ENCODE measurements around the gene RBM12.

Gene RBM12

GRCh38 chr20:35653430-35653734 lies 11.3 kb downstream of the RBM12 start:
- DNase-seq: no peak

DNA sequence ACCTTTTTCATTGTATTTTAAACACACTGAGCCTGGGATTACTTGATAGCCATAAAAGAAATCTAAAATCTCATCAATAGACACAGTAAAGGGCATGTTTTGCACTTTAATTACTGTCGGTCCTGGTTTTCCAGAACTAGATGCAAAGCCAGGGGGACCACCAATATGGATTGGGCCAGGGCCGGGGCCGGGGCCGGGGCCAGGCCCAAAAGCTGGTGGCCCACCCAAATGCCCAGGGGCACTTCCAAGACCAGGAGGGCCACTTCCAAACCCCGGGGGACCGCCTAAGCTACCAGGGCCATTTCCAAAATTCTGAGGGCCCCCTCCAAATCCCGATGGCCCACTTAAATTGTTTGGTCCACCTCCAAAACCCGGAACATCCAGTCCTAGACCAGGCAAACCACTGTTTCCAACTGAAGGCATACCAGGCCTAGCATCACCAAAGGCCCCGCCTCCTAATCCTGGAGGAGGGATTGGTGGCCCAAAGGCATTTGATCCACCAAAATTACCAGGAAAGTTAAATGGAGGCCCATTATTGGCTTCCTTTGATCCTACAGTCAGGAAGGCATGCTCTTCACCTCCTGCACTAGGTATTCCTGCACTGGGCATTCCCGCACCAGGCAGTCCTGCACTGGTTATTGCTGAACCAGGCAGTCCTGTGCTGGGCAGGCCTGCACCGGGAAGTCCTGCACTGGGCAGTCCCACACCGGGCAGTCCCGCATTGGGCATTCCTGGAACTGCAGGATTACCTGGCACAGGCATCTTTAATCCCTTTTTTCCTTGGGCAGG lies 11.9 kb downstream of the RBM12 start:
- no peak for DNase-seq

DNA sequence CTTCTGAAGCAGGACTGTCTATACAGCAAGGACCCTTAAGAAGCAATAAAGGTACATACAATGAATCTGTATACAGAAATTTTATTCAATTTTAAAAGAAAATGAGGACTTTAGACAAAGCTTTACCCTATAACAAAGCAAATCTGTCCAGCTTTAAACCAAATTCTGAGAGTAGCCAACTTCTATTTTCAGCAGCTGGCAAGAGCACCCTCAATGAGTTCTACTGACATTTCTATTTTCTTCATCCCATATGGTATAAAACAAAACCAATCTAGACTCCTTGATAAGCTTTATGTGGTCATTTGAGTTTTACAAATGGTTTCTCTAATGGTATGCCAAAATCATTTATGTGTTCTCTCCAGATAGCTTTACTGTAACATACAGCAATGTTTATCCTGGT lies 12.7 kb downstream of the RBM12 start:
- DNase-seq: no peak

DNA sequence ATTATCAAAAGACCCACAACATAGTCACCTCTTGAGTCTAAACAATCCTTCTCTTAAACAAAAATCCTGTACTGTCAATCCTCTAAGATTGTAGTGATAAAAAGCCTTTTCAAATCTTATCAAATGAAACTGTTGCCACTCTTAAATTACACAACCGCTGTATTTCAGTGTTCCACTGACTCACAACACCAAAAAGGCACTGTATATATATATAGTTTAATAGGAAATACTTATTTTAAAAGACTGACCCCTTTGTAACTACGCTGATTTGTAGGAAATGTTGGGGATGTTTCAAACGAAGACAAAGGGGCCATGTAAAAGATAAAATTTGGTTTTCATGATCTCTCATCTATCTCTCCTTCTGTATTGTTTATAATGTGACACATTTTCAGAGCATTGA lies 14.1 kb downstream of the RBM12 start:
- no peak for DNase-seq

DNA sequence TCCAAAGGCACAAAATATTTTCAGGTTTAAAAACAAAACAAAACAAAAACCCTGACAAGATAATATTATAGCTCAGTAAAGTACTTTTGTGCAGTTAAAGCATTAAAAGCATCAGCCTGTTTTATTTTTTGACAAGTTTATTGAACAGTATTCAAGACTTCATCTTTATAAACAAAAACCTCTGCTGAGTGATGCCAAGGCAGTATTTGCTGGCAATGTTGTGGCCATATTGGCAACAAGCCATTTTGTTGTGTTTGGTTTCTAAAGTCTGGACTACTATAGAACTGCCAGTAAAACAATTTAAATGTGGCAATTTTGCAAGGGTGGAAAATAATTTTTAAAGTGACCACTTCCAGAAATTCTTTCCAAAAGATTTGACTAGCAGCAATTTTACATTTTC lies 15.9 kb downstream of the RBM12 start:
- DNase-seq: peak; percentile 16

DNA sequence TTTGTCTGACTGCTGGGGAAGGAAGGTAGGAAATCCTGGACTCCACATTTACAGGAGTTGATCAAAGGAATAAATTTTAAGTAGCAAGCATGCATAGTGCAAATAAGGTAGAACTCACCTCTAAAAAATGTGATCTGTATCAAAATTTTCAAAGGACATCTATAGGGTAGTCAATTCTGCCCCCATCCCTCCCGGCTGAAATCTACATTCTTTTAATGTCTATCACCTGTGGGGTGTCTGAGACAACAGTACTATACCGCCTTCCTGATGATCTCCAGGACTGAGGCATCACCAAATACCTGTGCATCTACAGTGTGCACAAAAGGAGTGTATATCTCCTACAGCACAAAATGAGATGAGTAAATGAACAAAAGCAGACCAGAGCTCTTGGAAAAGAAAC lies 19.9 kb downstream of the RBM12 start:
- DNase-seq: no peak

- DNase-seq: no peak
These were observed 21.7 kb downstream of the RBM12 start for GRCh38 chr20:35643045-35643444.

GRCh38 chr20:35641743-35642142 lies 23.0 kb downstream of the RBM12 start:
- DNase-seq: no peak

DNA sequence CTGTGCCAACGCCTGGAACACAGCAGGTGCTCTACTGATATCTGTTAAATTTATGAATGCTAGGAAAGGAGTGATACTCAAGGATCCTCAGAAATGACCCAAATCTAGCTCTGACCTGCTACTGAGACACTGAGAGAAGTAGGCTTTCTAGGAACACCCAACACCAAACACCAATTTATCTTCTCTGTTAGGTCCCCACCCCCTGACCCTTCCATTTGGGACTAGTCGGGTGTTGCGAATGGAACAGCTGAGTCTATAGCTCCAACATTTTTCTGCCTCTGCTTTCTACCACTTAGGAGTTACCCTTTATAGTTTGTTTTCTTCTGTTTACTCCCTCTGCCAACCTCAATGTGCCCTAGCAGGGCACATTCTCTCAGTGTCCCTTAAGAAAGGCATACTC lies 24.0 kb downstream of the RBM12 start:
- DNase-seq: no peak

DNA sequence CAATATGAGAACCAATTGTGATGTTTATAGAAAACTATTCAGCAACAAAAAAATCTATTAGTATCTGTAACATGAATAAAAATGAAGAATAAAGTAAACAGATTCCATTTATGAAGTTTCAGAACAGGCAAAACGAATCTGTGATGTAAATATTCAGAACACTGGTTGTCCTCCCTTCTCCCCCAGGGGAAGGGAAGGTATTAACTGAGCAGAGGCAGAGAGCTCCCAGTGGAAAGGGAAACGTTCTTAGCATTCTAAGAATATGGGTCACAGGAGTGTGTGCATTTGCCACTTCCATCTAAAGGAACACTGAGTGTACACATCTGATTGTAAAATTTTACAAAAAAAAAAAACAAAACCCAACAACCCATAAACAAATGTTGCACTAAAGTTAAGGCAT lies 25.9 kb downstream of the RBM12 start:
- DNase-seq: no peak

GRCh38 chr20:35637276-35637675 lies 27.4 kb downstream of the RBM12 start:
- DNase-seq: no peak

DNA sequence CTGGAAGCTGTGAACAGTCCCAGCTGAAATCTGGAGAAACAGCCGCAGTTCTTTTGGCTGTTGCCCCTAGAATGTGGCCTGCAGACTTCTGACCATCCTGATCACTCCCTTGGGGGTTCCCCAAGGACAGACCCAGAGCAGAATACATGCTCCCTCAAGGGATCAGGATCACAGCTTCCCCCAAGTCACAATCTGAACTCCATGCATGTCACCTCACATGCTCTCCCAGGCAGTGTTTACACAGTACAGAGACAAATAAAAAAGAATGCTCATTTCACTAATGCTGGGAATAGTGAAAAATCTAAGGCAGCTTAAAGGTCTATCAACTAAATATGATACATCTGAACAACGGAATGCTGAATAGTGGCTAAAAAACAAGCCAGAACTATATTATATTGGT lies 28.6 kb downstream of the RBM12 start:
- DNase-seq: no peak

DNA sequence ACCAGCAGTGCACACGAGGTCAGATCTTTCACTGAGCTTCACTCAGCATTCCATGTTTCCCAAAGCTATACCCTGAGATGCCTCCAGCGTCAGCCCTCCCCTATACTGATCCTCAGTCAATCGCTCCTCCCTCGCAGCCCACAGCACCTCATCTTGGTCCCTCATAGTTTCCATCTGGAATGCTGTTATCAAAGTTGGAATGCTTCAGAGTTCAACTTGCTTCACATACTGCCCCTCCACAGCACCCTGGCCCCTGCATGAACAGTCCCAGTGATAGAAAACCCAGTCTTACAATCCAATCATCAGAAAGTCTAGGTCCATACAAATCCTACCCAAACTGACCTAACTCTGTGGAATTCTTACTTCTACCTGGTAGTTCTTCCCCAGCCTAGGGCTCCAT lies 29.0 kb downstream of the RBM12 start:
- DNase-seq: no peak

GRCh38 chr20:35632539-35633115 lies 32.1 kb downstream of the RBM12 start:
- DNase-seq: no peak

DNA sequence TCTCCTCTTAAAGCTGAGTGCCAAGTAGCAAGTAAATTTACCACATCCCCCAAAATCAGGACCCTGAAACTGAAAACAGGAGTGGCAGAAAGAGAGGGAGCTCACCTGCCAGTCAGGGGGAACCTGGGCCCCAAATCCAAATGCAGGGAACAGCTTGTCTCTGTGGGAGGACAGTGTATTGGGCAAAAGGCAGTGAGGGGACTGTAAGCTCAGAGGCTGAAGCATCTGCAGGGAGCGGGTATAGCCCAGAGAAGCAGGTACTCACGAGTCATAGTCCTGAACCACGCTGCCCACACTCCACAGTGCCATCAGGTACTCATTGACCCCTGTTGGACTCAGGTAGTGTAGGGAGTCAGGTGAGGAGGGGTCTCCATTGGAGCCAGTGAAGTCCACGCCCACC lies 34.1 kb downstream of the RBM12 start:
- DNase-seq: no peak

- no peak for DNase-seq
These were observed 35.1 kb downstream of the RBM12 start for GRCh38 chr20:35629427-35630145.

GRCh38 chr20:35627121-35627520 lies 37.6 kb downstream of the RBM12 start:
- DNase-seq: no peak

DNA sequence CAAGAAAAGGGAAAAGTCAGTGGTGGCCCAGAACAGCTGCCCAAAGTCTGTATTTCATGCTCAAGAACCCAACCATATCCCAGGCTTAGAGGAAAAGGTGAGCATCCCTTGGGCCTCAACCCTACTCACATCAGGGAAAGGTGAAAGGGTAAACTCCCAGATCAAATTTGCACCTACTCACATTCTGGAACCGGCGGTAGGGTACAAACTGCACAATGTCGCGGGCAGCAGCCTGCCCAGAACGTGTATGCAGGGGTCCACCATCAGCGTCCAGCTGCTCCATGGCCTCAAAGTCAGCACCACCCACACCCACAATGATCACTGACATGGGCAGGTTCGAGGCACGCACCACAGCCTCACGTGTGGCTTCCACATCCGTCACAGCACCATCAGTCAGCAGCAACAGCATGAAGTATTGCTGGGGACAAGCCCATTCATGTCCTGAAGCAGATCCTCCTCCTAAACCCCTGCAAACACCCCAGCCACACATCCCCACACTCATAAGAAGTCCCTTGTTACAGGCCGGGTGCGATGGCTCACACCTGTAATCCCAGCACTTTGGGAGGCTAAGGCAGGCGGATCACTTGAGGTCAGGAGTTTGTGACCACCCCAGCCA lies 38.2 kb downstream of the RBM12 start:
- DNase-seq: no peak

DNA sequence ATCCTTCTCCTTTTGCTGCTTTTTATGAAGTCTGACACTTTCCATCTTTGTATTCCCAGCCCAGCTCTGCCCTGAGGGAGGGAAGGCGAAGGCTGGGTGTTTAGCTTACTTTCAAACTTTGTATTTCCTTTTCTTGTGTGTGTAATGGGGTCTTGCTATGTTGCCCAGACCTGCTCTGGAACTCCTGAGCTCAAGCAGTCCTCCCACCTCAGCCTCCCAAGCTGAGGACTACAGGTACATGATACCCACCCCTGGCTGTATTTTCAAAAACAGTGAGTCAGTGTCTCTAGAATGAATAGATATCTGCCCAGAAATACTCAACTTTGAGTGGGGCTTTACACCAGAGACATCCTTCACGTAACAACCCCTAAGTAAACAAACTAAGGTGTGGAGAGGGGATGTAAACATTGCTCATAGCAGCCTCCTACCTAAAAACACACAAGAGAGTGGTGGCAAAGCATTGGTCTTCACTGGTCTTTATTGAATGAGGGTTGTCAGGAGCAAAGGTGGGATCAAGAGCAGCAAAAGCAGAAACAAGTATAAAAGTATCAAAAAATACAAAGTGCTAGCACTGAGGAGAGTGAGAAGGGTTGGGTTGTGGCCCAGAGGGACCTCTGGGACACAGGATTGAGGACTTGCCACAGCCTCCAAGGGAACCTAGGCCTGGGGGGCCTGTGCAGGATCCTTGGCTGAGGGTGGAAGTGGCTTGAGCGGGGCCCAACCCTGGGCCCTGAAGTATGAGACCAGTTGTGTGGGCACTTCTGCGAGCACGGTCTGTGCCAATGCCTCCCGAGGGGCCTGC lies 38.9 kb downstream of the RBM12 start:
- DNase-seq: peak; percentile 16

- DNase-seq: no peak
These were observed 43.1 kb downstream of the RBM12 start for GRCh38 chr20:35621560-35621946.

DNA sequence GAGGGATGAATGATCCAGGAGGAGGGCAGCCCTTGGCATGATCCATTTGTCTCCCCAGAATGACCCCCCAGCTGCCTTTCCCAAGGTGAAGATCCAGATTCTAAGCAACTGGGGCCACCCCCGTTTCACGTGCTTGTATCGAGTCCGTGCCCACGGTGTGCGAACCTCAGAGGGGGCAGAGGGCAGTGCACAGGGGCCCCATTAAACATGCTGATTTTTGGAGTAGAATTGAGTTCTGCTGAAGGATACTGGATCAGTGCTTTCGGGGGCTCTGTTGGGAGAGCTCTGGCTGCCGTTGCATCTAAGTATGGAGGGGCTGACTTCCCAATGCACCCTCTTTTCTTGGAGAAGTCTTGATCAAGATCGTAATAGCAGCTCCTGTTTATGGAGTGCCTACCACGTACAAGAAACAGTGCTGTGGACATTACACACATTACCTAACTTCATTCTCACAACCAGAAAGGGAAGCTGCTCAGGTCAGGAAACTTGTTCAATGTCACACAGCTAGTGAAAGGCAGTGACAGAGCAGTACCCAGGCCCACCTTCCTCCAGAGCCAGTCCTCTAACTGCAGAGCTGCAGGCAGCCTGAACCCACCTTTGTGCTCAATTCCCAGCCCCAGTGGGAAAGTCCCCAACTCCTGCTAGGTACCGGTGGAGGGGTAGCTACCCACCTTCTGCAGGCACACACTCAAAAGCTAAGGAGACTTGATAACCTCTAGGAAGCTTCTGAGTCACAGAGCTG lies 43.7 kb downstream of the RBM12 start:
- no peak for DNase-seq
